Measurements from ENCODE around the gene FXYD4.

Gene FXYD4

DNA sequence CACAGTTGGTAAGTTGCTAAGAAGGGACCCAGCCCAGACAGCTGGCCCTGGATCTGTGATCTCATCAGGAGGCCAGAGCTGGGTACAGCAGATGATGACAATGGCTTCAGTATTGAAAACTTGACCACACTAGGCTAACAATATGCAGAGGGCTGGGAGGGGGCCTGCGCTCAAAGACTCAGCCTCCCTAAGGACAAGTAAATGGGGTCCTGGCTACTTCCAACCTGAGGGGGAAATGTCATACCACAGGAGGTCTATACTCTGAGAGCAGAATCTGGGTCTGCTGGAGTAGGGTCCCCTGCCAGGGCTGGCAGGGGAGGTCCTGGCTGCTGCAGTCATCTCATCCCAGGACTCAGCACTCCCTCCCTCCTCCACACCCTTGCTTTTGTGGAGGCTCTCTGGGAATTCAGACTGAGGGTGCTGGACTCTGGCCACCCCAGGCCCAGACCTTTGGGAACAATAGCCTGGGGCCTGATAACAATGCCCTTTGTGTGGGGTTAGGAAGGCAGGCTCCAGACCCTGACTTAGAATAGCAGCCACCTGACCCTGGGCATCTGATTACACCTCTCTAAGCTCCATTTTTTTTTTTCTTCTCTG lies 1.4 kb downstream of the FXYD4 start:
- no peak overlapping the region for H3K9ac ChIP-seq (ENCODE audit: insufficient read length, low read depth)
- H3K36me3 ChIP-seq (ENCODE audit: insufficient read depth, insufficient read length, low read length) = no peaks in the 10 kb centered on the region
- no peak for DNase-seq (ENCODE audit: low read depth, low spot score)
- H3K4me3 ChIP-seq (ENCODE audit: insufficient read length, low read depth) = no peak overlapping the region
- no peaks in the 10 kb centered on the region for H3K27me3 ChIP-seq (ENCODE audit: insufficient read depth, insufficient read length)
- no peaks in the 10 kb centered on the region for H3K9me3 ChIP-seq (ENCODE audit: insufficient read depth, low read length)
- H3K4me1 ChIP-seq (ENCODE audit: insufficient read depth, insufficient read length) = peaks cover 17% of the 10 kb centered on the region
- TF ChIP-seq SUZ12 (IDR thresholded peaks at IDR 0.05; ENCODE audit: extremely low read depth, insufficient read depth, insufficient read length) (no peak), ZNF274 (IDR thresholded peaks at IDR 0.05; ENCODE audit: low read depth, low read length) (no peak), YY1 (IDR thresholded peaks at IDR 0.05; ENCODE audit: insufficient read depth, insufficient read length) (no peak)

DNA sequence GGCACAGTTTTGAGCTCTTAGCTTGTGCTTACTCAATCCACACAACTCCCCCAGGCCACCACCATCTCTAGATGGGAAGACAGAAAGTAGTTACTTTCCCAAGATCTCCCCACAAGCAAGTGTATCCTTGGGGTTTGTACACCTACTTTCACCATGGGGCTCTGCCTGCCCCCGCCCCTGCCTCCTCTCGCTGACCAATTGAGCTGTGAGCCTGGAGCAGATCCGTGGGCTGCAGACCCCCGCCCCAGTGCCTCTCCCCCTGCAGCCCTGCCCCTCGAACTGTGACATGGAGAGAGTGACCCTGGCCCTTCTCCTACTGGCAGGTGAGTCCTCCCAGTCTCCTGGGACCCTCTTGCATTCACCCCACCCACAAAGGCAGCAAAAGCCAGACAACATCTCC lies 2.0 kb downstream of the FXYD4 start:
- Histone ChIP-seq H3K4me3 (ENCODE audit: insufficient read length, low read depth) (no peak overlapping the region), H3K9me3 (ENCODE audit: insufficient read depth, low read length) (no peaks in the 10 kb centered on the region), H3K9ac (ENCODE audit: insufficient read length, low read depth) (no peak overlapping the region), H3K27me3 (ENCODE audit: insufficient read depth, insufficient read length) (no peaks in the 10 kb centered on the region), H3K36me3 (ENCODE audit: insufficient read depth, insufficient read length, low read length) (no peaks in the 10 kb centered on the region), H3K4me1 (ENCODE audit: insufficient read depth, insufficient read length) (peaks cover 17% of the 10 kb centered on the region)
- no peak for TF ChIP-seq SUZ12 (IDR thresholded peaks at IDR 0.05; ENCODE audit: extremely low read depth, insufficient read depth, insufficient read length)
- no peak for TF ChIP-seq YY1 (IDR thresholded peaks at IDR 0.05; ENCODE audit: insufficient read depth, insufficient read length)
- TF ChIP-seq ZNF274 (IDR thresholded peaks at IDR 0.05; ENCODE audit: low read depth, low read length) = no peak
- DNase-seq (ENCODE audit: low read depth, low spot score) = no peak

DNA sequence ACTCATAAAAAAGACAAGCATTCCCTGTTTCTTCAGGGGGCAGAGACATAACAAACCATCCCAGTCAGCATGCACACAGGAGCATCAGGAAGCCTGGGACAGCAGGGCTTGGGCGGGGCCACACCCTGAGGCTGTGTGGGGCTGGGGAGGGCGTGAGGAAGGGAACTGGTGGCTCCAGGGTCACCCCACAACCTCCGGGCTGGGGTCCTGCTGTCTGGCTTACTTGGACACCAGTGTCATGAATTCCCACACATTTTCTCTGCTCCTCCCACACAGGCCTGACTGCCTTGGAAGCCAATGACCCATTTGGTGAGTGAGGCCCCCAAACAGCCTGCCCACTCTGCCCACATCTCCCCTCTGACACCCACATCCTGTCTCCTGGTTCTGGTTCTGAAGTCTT lies 2.8 kb downstream of the FXYD4 start:
- DNase-seq (ENCODE audit: low read depth, low spot score) = no peak
- no peak overlapping the region for H3K9ac ChIP-seq (ENCODE audit: insufficient read length, low read depth)
- H3K27me3 ChIP-seq (ENCODE audit: insufficient read depth, insufficient read length) = no peaks in the 10 kb centered on the region

DNA sequence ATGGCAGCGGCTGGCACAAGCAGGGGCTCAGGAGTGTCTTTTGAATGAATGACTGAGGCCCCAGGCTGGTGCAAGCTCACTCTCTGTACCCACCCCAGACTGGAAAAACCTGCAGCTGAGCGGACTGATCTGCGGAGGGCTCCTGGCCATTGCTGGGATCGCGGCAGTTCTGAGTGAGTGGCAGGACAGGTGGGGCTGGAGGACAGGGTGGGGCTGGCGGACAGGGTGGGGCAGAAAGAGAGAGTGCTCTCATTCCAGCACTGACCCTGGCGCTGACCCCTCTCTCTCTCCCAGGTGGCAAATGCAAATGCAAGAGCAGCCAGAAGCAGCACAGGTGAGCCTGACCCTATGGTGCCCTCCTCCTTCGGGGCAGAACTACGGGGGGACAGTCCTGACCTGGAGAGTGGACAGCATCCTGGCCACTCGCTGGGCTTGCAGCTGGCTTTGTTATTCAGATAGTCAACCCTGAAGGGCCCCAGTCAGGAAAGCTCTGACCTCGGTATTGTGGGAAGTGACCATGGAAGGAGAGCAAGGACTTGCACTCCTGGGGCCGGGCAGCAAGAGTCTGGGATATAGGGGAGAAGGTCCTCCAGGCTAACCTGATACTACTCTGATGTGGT lies 4.1 kb downstream of the FXYD4 start:
- Histone ChIP-seq H3K36me3 (ENCODE audit: insufficient read depth, insufficient read length, low read length) (no peaks in the 10 kb centered on the region), H3K9me3 (ENCODE audit: insufficient read depth, low read length) (no peaks in the 10 kb centered on the region), H3K4me1 (ENCODE audit: insufficient read depth, insufficient read length) (peaks cover 17% of the 10 kb centered on the region), H3K27me3 (ENCODE audit: insufficient read depth, insufficient read length) (no peaks in the 10 kb centered on the region), H3K9ac (ENCODE audit: insufficient read length, low read depth) (no peak overlapping the region), H3K4me3 (ENCODE audit: insufficient read length, low read depth) (no peak overlapping the region)
- TF ChIP-seq ZNF274 (IDR thresholded peaks at IDR 0.05; ENCODE audit: low read depth, low read length) (no peak), YY1 (IDR thresholded peaks at IDR 0.05; ENCODE audit: insufficient read depth, insufficient read length) (no peak), SUZ12 (IDR thresholded peaks at IDR 0.05; ENCODE audit: extremely low read depth, insufficient read depth, insufficient read length) (no peak)
- no peak for DNase-seq (ENCODE audit: low read depth, low spot score)

More for the DNA sequence above, 2.8 kb downstream of the FXYD4 start:
- no peaks in the 10 kb centered on the region for H3K9me3 ChIP-seq (ENCODE audit: insufficient read depth, low read length)
- peaks cover 17% of the 10 kb centered on the region for H3K4me1 ChIP-seq (ENCODE audit: insufficient read depth, insufficient read length)
- no peak for TF ChIP-seq ZNF274 (IDR thresholded peaks at IDR 0.05; ENCODE audit: low read depth, low read length)
- no peaks in the 10 kb centered on the region for H3K36me3 ChIP-seq (ENCODE audit: insufficient read depth, insufficient read length, low read length)
- no peak overlapping the region for H3K4me3 ChIP-seq (ENCODE audit: insufficient read length, low read depth)

DNA sequence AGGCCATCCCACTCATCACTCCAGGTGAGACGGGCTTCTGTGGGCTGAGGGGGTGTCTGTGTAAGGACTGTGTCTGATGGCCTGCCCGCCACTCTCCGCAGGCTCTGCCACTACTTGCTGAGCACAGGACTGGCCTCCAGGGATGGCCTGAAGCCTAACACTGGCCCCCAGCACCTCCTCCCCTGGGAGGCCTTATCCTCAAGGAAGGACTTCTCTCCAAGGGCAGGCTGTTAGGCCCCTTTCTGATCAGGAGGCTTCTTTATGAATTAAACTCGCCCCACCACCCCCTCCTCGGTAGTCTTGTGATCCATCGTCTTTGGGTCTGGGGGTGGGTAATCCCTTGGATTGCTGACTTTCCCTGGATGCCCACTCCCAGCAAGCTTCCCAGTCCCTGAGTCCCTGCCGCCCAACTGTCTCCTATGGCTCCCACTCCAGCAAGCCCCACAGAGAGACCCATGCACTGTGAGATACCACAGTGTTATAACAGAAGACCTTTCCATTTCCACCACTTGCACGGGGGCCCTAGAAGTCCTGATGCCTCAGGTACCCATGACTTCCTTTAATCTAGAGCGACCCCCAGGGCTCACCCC lies 4.7 kb downstream of the FXYD4 start:
- DNase-seq (ENCODE audit: low read depth, low spot score) = no peak
- H3K36me3 ChIP-seq (ENCODE audit: insufficient read depth, insufficient read length, low read length) = no peaks in the 10 kb centered on the region
- H3K4me3 ChIP-seq (ENCODE audit: insufficient read length, low read depth) = no peak overlapping the region
- TF ChIP-seq ZNF274 (IDR thresholded peaks at IDR 0.05; ENCODE audit: low read depth, low read length) (no peak), YY1 (IDR thresholded peaks at IDR 0.05; ENCODE audit: insufficient read depth, insufficient read length) (no peak), SUZ12 (IDR thresholded peaks at IDR 0.05; ENCODE audit: extremely low read depth, insufficient read depth, insufficient read length) (no peak)
- no peaks in the 10 kb centered on the region for H3K27me3 ChIP-seq (ENCODE audit: insufficient read depth, insufficient read length)
- no peak overlapping the region for H3K9ac ChIP-seq (ENCODE audit: insufficient read length, low read depth)
- no peaks in the 10 kb centered on the region for H3K9me3 ChIP-seq (ENCODE audit: insufficient read depth, low read length)
- H3K4me1 ChIP-seq (ENCODE audit: insufficient read depth, insufficient read length) = peaks cover 17% of the 10 kb centered on the region

DNA sequence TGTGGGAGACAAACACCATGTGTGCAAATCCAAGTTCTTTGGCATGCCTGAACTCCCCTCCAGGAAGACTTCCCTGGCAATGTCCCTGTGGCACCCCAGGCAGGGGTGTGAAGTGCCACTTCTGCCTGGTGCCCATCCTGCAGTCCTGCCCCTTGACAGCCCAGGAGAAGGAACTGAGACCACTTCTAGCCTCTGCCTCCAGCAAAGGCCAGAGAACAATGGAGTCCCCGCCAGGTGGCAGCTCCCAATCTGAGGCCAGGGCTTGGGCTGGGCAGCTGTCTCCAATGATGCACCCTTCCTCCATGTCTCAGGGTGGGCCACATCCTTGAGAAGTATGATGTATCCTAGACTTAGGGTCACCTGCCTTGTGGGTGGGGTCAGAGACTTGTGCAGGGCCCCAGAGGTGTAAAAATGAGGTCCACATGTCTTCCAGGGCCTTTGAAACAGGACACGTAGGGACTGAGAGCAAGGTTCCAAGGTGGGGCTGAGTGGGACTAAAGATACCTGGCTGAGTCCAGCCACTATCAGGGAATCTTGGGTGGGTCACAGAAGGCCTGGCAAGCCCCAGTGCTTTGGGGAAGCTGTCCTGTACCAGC lies 5.5 kb downstream of the FXYD4 start:
- H3K4me1 ChIP-seq (ENCODE audit: insufficient read depth, insufficient read length) = peaks cover 15% of the 10 kb centered on the region
- DNase-seq (ENCODE audit: low read depth, low spot score) = no peak
- H3K9me3 ChIP-seq (ENCODE audit: insufficient read depth, low read length) = no peaks in the 10 kb centered on the region
- no peaks in the 10 kb centered on the region for H3K36me3 ChIP-seq (ENCODE audit: insufficient read depth, insufficient read length, low read length)
- H3K27me3 ChIP-seq (ENCODE audit: insufficient read depth, insufficient read length) = no peaks in the 10 kb centered on the region
- TF ChIP-seq YY1 (IDR thresholded peaks at IDR 0.05; ENCODE audit: insufficient read depth, insufficient read length) (no peak), ZNF274 (IDR thresholded peaks at IDR 0.05; ENCODE audit: low read depth, low read length) (no peak), SUZ12 (IDR thresholded peaks at IDR 0.05; ENCODE audit: extremely low read depth, insufficient read depth, insufficient read length) (no peak)
- no peak overlapping the region for H3K9ac ChIP-seq (ENCODE audit: insufficient read length, low read depth)
- H3K4me3 ChIP-seq (ENCODE audit: insufficient read length, low read depth) = no peak overlapping the region

DNA sequence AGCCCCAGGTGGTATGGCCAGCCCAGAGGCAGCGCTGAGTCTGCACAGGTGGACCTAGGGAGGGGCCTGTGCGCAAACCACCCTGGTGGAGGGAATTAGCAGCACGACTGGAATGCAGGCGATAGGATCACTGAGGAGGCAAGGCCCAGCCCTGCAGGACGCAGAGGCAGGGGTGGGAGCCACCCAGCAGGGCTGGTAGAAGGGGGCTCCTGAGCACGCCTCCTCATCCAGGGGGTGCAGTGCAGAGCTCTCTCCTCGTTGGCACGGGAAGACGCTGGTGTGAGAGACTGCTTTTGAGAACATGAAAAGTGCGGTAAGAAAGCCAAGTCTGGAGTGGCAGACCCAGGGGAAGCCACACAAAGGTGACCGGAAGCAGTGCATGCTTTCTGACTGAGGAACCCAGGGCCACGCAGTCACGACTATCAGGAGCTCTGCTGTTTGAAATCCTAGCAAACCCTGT lies 6.0 kb downstream of the FXYD4 start:
- DNase-seq (ENCODE audit: low read depth, low spot score) = peak; percentile 33

More for the DNA sequence above, 6.0 kb downstream of the FXYD4 start:
- H3K9ac ChIP-seq (ENCODE audit: insufficient read length, low read depth) = peak overlapping the region; percentile 13
- no peaks in the 10 kb centered on the region for H3K27me3 ChIP-seq (ENCODE audit: insufficient read depth, insufficient read length)
- H3K9me3 ChIP-seq (ENCODE audit: insufficient read depth, low read length) = no peaks in the 10 kb centered on the region
- no peak overlapping the region for H3K4me3 ChIP-seq (ENCODE audit: insufficient read length, low read depth)
- H3K36me3 ChIP-seq (ENCODE audit: insufficient read depth, insufficient read length, low read length) = no peaks in the 10 kb centered on the region
- TF ChIP-seq ZNF274 (IDR thresholded peaks at IDR 0.05; ENCODE audit: low read depth, low read length) (no peak), SUZ12 (IDR thresholded peaks at IDR 0.05; ENCODE audit: extremely low read depth, insufficient read depth, insufficient read length) (no peak), YY1 (IDR thresholded peaks at IDR 0.05; ENCODE audit: insufficient read depth, insufficient read length) (no peak)
- peaks cover 15% of the 10 kb centered on the region for H3K4me1 ChIP-seq (ENCODE audit: insufficient read depth, insufficient read length)

All from NT2/D1 (cell line).